ENCODE results near the gene GRM4.

Gene GRM4

GRCh38 chr6:33978412-33979150, 167.3 kb downstream of the GRM4 start:
- DNase-seq (ENCODE audit: low read depth): no peak

GRCh38 chr6:33977606-33978411, 168.1 kb downstream of the GRM4 start:
- DNase-seq (ENCODE audit: low read depth): no peak

GRCh38 chr6:33976437-33977360, 169.2 kb downstream of the GRM4 start:
- DNase-seq (ENCODE audit: low read depth): no peak

GRCh38 chr6:33975661-33976436, 170.0 kb downstream of the GRM4 start:
- DNase-seq (ENCODE audit: low read depth): no peak

- DNase-seq (ENCODE audit: low read depth): no peak
These were observed 171.4 kb downstream of the GRM4 start for GRCh38 chr6:33974471-33974870.

GRCh38 chr6:33974030-33974429, 171.9 kb downstream of the GRM4 start:
- no peak for DNase-seq (ENCODE audit: low read depth)

- DNase-seq (ENCODE audit: low read depth): no peak
These were observed 174.3 kb downstream of the GRM4 start for GRCh38 chr6:33971580-33971979.
